HG03521 (cell line): Measurements from ENCODE around the gene CALR3.
"Not testable (repeated sequence)": the region's sequence is repeated elsewhere in the genome, so short reads cannot be mapped to it uniquely, and the experiment has no call there.

ENCODE experiments used
- ATAC-seq: cut with Tn5 transposase; IDR thresholded peaks from one replicate; pipeline ENCODE4 v1.9.1; 2021; ENCODE audit warnings: mild to moderate bottlenecking, moderate library complexity; ENCODE audit not compliant: unreplicated experiment

CALR3 gene

DNA sequence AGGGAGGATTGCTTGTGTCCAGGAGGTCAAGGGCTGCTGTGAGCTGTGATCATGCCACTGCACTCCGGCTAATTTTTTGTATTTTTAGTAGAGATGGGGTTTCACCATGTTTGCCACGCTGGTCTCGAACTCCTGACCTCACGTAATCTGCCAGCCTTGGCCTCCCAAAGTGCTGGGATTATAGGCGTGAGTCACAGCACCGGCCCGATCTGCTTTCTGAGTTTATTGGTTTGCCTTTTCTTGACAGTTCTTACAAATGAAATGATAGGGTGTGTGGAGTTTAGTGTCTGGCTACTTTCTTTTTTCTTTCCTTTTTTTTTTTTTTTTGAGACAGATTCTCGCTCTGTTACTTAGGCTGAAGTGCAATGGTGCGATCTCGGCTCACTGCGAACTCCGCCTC, 1.1 kb upstream of the CALR3 start:
- no peak for ATAC-seq

DNA sequence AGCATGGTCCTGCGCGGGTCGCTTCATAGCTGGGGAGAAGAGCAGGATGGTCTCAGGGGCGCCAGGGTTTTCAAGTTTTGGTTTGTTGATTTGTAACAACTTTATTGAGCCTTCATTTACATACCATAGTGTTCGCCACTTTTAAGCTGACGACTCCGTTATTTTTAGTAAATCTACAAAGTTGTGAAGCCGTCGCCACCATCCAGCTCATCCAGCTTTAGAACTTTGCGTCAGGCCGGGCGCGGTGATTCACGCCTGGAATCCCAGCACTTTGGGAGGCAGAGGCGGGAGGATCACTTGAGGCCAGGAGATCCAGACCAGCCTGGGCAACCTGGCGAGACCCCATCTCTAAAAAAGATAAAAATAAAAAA, 631 bp upstream of the CALR3 start:
- no peak for ATAC-seq

DNA sequence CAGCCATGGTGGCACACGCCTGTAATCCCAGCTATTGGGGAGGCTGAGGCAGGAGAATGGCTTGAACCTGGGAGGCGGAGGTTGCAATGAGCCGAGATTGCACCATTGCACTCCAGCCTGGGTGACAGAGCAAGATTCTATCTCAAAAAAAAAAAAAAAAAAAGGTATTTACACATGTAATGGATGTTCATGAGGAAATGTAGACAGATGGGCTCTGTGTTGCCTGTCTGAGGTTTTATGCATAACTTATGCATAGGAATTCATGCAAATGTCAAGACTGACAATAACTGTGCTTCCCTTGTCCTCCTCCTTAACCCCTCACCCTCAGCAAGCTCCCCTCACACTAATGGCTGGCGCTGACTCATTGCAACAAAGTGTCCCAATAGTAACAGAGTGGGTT, 9.5 kb downstream of the CALR3 start:
- ATAC-seq: not testable (repeated sequence)

DNA sequence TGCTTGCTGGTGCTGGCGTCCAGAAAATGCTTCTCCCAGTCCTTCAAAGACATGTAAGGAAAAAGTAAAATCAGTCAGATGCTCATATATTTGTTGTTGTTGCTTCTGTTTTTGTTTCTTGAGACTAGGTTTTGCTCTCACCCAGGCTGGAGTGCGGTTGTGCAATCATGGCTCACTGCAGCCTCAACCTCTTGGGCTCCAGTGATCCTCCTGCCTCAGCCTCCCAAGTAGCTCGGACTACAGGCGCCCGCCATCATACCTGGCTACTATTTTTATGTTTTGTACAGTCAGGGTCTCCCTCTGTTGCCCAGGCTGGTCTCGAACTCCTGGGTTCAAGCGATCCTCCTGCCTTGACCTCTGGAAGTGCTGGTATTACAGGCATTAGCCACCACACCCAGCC, 13.2 kb downstream of the CALR3 start:
- ATAC-seq: no peak

DNA sequence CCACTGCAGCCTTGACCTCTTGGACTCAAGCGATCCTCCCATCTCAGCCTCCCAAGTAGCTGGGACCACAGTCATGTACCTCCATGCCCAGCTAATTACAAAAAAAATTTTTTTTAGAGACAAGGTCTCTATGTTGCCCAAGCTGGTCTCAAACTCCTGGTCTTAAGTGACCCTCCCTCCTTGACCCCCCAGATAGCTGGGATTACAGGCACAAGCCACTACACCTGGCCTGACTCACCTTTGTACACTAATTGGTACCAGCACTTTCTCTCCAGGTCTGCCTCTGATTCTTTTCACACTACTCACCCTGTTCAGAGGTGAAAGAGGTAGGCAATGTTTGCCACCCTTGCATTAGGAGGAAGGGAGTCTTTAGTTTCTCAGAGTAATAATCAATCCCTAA, 18.7 kb downstream of the CALR3 start:
- no peak for ATAC-seq

DNA sequence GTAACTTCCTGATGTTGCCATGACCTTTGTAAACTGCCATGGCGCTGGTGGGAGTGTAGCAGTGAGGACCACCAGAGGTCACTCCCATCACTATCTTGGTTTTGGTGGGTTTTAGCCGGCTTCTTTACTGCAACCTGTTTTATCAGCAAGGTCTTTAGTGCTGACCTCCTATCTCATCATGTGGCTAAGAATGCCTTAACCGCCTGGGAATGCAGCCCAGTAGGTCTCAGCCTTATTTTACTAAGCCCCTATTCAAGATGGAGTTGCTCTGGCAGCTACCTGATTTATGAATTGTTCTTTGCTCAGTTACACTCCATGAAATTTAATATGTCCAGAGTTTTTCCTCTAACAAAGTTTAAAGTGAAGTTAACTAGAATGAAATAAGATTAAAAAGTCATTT, 19.6 kb downstream of the CALR3 start:
- ATAC-seq: no peak

DNA sequence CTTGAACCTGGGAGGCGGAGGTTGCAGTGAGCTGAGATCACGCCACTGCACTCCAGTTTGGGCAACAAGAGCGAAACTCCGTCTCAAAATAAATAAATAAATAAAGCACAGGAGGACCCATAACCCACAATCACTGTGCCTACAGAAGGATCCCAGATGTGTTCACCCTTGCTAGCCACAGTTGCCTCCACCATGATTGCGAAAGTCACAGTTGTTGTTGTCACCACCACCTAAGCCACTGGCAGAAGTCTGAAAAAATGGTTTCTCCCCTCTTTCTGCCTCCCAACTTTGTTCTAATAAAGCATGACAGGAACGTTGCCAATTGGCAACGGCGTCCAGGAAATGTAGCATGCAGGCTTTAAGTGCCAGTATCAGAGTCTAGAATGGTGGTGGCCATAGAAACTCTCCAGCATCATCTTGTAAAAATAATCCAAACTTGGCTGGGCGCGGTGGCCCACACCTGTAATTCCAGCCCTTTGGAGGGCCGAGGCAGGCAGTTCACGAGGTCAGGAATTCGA, 22.0 kb downstream of the CALR3 start:
- ATAC-seq: no peak

DNA sequence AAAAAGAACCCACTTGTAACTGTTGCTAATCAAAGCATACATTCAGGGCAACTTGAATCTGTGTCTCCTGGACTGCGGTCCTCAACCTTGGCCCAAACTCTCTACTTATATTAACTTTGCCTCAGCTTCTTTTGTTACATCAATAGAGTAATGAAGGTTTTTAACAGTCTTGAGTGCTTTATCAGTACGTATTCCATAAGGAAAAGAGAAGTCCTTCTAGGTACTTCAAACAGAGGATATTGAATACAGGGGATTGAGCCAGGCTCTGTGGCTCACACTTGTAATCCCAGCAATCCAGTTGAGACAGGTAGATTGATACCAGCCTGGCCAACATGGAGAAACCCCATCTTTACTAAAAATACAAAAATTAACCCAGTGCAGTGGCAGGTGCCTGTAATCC, 23.0 kb downstream of the CALR3 start:
- ATAC-seq: no peak

DNA sequence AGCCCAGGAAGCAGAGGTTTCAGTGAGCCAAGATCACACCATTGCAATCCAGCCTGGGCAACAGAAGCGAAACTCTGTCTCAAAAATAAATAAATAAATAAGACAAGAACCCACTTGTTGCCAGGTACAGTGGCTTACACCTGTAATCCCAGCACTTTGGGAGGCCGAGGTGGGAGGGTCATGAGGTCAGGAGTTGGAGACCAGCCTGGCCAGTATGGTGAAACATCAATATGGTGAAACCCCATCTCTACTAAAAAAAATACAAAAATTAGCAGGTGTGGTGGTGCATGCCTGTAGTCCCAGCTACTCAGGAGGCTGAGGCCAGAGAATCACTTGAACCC, 23.4 kb downstream of the CALR3 start:
- ATAC-seq: not testable (repeated sequence)

DNA sequence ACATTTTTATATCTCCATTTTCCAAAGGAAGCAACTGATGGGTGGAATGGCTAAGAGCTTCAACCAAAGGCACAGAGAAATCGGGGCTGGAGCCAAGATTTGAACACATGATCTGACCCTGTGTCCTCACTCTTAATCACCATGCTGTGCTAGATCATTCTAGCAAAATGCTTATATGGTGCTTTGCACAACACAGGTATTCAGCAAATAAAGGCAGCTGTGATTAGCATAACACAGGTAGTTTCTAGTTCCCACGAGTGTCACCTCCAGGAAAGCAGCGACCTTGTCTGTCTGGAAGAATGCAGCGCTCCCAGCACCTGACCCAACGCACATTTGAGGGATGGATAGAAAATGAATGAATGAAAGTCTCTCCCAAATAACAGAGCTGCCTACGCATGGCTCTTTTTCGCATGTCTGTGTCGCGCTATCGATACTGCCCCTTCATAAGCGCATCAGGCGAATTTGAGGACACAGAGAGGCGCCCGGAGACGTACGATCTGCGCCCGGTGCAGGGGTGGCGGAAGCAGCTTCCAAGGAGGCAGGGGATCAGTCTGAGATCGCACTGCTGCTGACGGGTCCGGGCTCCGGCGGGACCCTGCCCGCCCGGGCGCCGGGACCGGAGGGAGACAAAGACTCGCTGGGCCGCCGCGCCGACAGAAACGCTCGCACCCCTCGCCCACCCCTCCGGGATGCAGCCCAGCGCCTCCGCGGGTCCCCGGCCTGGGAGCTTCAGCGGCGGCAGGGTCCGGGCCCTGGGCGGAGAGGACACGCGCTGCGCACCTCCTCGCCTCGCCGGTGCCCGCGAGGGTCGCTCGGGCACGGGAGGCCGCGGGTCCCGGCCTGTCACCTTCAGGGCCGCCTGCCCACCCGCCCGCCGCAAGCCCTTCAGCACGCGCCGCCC, 24.8 kb downstream of the CALR3 start:
- peak; percentile 34 for ATAC-seq

DNA sequence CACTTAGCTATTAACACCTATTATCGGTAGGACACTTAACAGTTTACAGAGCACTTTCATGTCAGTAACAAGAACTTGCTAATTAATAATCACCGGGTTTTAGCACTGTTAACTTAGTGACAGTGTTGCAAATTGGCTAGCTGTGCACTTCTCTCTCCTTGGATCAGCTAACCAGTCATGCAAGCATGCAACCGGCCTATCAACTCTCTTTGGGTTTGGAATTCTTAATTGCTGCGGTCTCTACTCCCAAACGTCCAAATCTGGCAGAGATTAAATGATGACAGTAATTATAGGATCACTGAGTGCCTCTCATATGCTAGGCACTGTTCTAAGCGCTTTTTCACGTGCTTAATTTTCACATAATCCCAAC, 25.4 kb downstream of the CALR3 start:
- no peak for ATAC-seq

DNA sequence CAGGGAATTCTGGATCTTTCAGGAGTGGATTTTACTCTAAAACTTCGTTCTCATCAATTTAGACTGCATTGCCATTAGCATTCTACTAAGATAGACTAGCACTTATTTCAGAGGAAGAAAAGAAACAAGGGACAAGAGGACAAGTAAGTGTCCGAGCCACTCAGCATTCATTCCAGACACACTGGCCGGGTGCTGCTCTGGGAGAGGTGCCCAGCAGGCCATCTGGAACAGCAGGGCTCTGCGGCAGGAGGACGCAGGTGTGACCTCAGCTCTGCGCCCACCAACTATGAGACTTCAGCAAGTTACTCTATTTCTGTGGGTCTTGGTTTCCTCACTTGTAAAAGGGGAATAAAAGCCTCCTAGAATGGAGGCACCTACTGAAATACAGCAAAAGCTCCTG, 28.4 kb downstream of the CALR3 start:
- ATAC-seq: no peak

DNA sequence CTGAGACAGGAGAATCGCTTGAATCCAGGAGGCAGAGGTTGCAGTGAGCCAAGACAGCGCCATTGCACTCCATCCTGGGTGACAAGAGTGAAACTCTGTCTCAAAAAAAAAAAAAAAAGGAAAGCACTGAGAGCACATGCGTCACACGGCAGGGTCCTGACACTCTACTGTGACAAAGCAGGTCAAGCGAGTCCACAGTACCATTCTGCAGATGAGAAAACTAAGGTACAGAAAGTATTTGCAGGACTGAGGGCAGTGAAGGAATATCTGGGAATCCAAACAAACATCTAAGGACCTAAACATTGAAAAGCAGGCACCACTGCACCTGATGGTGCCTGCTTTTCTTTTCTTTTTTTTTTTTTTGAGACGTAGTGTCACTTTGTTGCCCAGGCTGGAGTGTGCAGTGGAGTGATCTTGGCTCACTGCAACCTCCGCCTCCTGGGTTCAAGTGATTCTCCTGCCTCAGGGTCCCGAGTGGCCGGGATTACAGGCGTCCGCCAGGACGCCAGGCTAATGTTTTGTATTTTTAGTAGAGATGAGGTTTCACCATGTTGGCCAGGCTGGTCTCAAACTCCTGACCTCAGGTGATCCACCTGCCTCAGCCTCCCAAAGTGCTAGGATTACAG, 29.1 kb downstream of the CALR3 start:
- ATAC-seq: not testable (repeated sequence)

DNA sequence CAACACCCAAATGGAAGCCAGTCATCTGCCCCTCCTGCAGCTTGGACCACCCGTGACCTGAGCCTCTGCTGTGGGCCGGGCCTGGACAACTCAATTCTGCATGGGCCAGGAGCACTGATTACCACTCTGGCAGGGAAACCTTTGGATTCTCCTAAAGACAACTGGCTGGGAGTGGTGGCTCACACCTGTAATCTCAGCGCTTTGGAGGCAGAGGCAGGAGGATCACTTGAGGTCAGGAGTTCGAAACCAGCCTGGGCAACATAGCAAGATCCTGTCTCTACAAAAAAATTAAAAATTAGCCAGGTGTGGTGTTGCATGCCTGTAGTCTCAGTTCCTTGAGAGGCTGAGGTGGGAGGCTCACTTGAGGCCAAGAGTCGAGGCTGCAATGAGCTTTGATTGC, 30.7 kb downstream of the CALR3 start:
- ATAC-seq: no peak

DNA sequence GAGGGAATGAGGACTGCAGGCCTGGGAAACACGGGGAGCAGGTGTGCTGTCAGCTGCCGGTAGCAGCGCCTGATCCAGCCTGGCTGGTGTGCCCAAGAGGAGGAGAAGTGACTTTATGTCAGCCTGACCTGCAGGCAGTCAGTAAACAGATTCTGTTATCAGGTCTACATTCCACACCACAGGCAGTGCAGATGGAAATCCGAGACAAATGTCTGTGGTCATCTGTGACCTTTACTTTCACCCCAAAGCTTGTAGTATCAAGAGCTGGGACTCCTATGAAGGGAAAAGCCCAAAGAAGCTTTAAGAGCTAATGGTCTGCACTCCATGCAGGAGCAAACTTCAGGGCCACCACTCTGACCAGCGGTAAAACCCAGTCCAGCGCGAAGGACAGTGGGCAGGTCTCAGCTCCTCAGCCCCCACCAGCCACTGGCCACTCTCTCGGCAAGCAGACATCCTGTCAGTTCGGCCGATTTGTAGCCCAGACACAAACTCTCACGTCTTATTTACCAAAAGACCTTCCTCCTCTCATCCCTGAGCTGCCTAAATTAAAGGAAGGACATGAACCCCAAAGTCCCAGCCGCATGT, 31.9 kb downstream of the CALR3 start:
- no peak for ATAC-seq

DNA sequence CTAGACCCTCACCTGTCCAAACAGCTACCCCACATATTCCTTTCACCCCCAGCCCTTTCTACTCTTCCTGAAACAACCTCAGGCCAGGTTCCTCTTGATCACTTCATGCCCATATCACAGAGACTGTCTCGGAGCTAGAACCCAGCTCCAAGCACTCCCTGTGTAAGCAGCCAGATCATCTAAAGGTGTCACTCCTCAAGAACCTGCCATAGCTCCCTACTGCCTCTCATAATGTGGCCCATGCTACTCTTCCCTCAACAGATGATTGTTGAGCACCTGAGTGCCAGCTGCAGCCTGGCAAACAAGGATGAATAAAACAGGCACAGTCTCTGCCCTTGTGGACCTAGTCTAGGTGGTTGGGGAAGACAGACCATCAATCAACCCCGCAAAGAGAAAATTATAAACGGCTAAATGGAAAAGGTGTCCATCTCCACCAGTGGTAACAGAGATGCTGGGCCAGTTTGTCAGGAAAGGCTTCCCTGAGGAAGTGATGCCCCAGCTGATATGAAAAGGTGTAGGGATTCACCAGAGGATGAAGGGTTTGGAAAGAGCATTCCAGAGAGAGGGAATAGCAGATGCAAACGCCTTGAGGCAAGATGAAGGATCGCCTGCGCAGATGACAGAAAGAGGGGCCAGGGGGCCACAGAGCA, 32.5 kb downstream of the CALR3 start:
- ATAC-seq: no peak

DNA sequence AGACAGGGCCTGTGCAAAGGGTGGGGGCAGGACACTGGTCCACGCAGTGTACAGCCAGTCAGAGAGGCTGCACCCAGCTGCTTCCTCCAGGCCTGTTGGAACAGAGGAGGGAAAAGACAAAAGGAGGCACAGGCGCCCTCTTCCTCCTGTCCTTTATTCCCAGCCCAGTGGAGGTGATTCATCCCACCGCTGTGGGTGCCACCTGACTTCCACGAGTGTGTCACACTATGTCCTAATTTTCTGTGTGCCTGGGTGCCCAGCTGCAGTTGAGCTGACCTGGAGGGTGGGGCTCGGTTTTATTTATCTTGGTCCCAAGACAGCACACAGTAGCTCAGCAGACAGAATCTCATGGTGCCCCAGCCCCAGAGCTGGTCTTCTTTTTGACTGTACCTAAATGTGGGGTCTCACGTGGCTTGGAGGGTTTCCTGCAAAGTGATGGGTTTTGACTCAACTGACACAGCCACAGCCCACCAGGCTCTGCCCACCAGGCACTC, 33.2 kb downstream of the CALR3 start:
- no peak for ATAC-seq

DNA sequence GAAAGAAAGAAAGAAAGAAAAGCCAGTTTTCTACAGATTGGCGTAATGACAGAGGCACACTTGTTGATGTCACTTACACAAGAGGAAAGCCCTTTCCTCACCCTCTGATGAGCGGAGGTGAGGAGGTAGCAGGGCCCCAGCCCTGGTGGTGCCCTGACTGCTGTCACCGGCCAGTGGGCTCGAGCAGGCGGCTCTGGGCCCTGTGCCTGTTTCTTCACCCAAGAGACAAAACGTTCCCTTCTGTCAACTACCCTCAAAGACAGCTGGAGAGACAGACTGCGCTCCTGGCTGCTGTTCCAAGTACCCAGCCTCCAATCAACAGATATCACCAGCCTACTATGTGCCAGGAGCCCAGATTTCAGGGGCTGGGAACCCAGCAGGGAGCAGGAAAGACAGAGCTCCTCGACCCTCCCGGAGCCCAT, 34.3 kb downstream of the CALR3 start:
- no peak for ATAC-seq

DNA sequence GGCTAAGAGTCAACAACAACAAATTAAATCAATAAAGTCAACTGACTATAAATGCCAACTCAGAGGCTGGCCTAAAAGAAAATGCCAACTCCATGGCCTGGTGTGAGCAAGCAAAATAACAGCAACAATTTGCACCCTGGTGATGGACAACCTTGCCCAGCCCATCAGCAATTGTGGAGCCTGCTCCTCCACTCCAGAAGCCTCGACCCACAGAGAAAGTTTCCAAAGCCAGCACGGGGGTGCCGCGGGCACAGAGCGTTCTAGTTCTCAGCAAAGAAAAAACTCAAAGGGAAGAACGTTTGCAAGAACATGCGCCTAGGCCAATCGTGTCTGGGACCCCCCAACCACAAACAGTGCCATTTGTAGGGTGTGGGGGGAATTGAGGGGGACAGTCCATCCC, 35.5 kb downstream of the CALR3 start:
- no peak for ATAC-seq

DNA sequence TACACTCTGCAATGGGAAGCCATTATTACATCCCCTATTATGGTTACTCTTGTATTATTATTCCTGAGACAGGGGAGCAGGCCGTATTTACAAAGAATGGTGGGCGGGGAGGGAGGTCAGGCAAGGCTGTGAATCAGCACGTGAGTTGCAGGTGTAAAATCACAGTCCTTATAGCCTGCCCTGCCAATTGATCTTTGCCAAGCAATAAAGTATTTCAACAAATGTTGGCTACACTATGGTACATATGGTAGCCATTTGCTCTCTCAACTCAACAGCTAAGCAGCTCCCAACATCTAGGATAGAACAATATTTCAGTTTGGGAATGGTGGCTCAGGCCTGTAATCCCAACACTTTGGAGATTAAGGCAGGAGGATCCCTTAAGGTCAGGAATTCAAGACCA, 36.3 kb downstream of the CALR3 start:
- ATAC-seq: no peak
